ES-I3 (cell line): ENCODE data around the gene ACSM6.

Experiments used
- H3K36me3 ChIP-seq: 2 replicates; pipeline ENCODE4 v1.6.1; 2013; ENCODE audit warnings: mild to moderate bottlenecking, low read length, control low read depth, moderate library complexity; ENCODE audit not compliant: insufficient read depth
- H3K4me1 ChIP-seq: 2 replicates; pipeline ENCODE4 v1.6.1; 2013; ENCODE audit warnings: mild to moderate bottlenecking, control low read depth, low read length; ENCODE audit not compliant: insufficient read depth
- H3K9ac ChIP-seq: 2 replicates; pipeline ENCODE4 v1.6.1; 2013; ENCODE audit warnings: low read depth, mild to moderate bottlenecking, low read length, moderate library complexity
- H3K9me3 ChIP-seq: 2 replicates; pipeline ENCODE4 v1.6.1; 2013; ENCODE audit warnings: mild to moderate bottlenecking, low read length, moderate library complexity; ENCODE audit not compliant: control insufficient read depth, insufficient read depth

ACSM6 gene

GRCh38 chr10:95193944-95194343, at the start of gene ACSM6:
TSS of gene ACSM6 (plus strand) at chr10:95194238. CDS start at chr10:95194486, 248 bp downstream.
- no peaks in the 10 kb centered on the region for H3K9me3 ChIP-seq
- no peak within 1 kb of the TSS for H3K9ac ChIP-seq
- peaks cover 23% of the 10 kb centered on the region for H3K4me1 ChIP-seq
- 0 out of 2 replicates have a peak, but pooled peaks cover 4% of the 10 kb centered on the region for H3K36me3 ChIP-seq

GRCh38 chr10:95168694-95169093, 25.3 kb upstream of the ACSM6 start:
- Histone ChIP-seq H3K9ac (no peak overlapping the region), H3K36me3 (no peaks in the 10 kb centered on the region), H3K9me3 (no peaks in the 10 kb centered on the region), H3K4me1 (no peaks in the 10 kb centered on the region)

GRCh38 chr10:95169522-95169921, 24.5 kb upstream of the ACSM6 start:
- H3K9me3 ChIP-seq, result no peaks in the 10 kb centered on the region
- no peak overlapping the region for H3K9ac ChIP-seq
- no peaks in the 10 kb centered on the region for H3K4me1 ChIP-seq
- H3K36me3 ChIP-seq, result no peaks in the 10 kb centered on the region

GRCh38 chr10:95170790-95171189, 23.2 kb upstream of the ACSM6 start:
- Histone ChIP-seq H3K36me3 (no peaks in the 10 kb centered on the region), H3K9me3 (no peaks in the 10 kb centered on the region; the same call in 1 of the 2 replicates), H3K9ac (no peak overlapping the region), H3K4me1 (no peaks in the 10 kb centered on the region)

- Histone ChIP-seq H3K4me1 (no peaks in the 10 kb centered on the region), H3K9ac (no peak overlapping the region), H3K36me3 (no peaks in the 10 kb centered on the region), H3K9me3 (no peaks in the 10 kb centered on the region; the same call in 1 of the 2 replicates)
Measured at GRCh38 chr10:95171336-95171735, 22.7 kb upstream of the ACSM6 start.

- H3K9ac ChIP-seq, result no peak overlapping the region
- H3K36me3 ChIP-seq, result no peaks in the 10 kb centered on the region
- no peaks in the 10 kb centered on the region for H3K4me1 ChIP-seq
- no peaks in the 10 kb centered on the region; the same call in 1 of the 2 replicates for H3K9me3 ChIP-seq
Measured at GRCh38 chr10:95172851-95173250, 21.2 kb upstream of the ACSM6 start.

- no peaks in the 10 kb centered on the region for H3K4me1 ChIP-seq
- H3K36me3 ChIP-seq, result no peaks in the 10 kb centered on the region
- H3K9ac ChIP-seq, result no peak overlapping the region
- no peaks in the 10 kb centered on the region; the same call in 1 of the 2 replicates for H3K9me3 ChIP-seq
Measured at GRCh38 chr10:95176101-95176500, 17.9 kb upstream of the ACSM6 start.

GRCh38 chr10:95177429-95177828, 16.6 kb upstream of the ACSM6 start:
- no peaks in the 10 kb centered on the region; the same call in 1 of the 2 replicates for H3K4me1 ChIP-seq
- H3K36me3 ChIP-seq, result no peaks in the 10 kb centered on the region
- H3K9me3 ChIP-seq, result no peaks in the 10 kb centered on the region; the same call in 1 of the 2 replicates
- no peak overlapping the region for H3K9ac ChIP-seq

GRCh38 chr10:95178266-95178665, 15.8 kb upstream of the ACSM6 start:
- H3K9ac ChIP-seq, result no peak overlapping the region

GRCh38 chr10:95178797-95179196, 15.2 kb upstream of the ACSM6 start:
- Histone ChIP-seq H3K36me3 (no peaks in the 10 kb centered on the region), H3K9ac (no peak overlapping the region), H3K9me3 (no peaks in the 10 kb centered on the region; the same call in 1 of the 2 replicates)

More at GRCh38 chr10:95178266-95178665, 15.8 kb upstream of the ACSM6 start:
- no peaks in the 10 kb centered on the region; the same call in 1 of the 2 replicates for H3K9me3 ChIP-seq
- no peaks in the 10 kb centered on the region for H3K36me3 ChIP-seq
- H3K4me1 ChIP-seq, result no peaks in the 10 kb centered on the region; the same call in 1 of the 2 replicates

GRCh38 chr10:95181726-95182125, 12.3 kb upstream of the ACSM6 start:
- no peaks in the 10 kb centered on the region for H3K36me3 ChIP-seq
- H3K9me3 ChIP-seq, result no peaks in the 10 kb centered on the region
- H3K4me1 ChIP-seq, result no peaks in the 10 kb centered on the region; the same call in 1 of the 2 replicates
- H3K9ac ChIP-seq, result no peak overlapping the region

More at GRCh38 chr10:95178797-95179196, 15.2 kb upstream of the ACSM6 start:
- no peaks in the 10 kb centered on the region; the same call in 1 of the 2 replicates for H3K4me1 ChIP-seq

- H3K9me3 ChIP-seq, result no peaks in the 10 kb centered on the region
- H3K9ac ChIP-seq, result peak overlapping the region; percentile 88
- H3K4me1 ChIP-seq, result no peaks in the 10 kb centered on the region; the same call in 1 of the 2 replicates
- no peaks in the 10 kb centered on the region for H3K36me3 ChIP-seq
Measured at GRCh38 chr10:95183271-95184230, 10.5 kb upstream of the ACSM6 start.

- Histone ChIP-seq H3K36me3 (0 out of 2 replicates have a peak, but pooled peaks cover 3% of the 10 kb centered on the region), H3K9me3 (no peaks in the 10 kb centered on the region), H3K4me1 (no peaks in the 10 kb centered on the region), H3K9ac (no peak overlapping the region)
Measured at GRCh38 chr10:95187617-95188016, 6.4 kb upstream of the ACSM6 start.

- Histone ChIP-seq H3K9me3 (no peaks in the 10 kb centered on the region), H3K9ac (no peak overlapping the region), H3K4me1 (no peaks in the 10 kb centered on the region), H3K36me3 (0 out of 2 replicates have a peak, but pooled peaks cover 4% of the 10 kb centered on the region)
Measured at GRCh38 chr10:95188593-95188992, 5.4 kb upstream of the ACSM6 start.
